GM19035 (cell line): ENCODE data around the gene KLF7.

Experiments used
- ATAC-seq: cut with Tn5 transposase; IDR thresholded peaks from one replicate; pipeline ENCODE4 v1.9.1; 2021; ENCODE audit not compliant: unreplicated experiment

KLF7 gene

GRCh38 chr2:207129821-207130220 lies 35.9 kb downstream of the KLF7 start:
- no peak for ATAC-seq

DNA sequence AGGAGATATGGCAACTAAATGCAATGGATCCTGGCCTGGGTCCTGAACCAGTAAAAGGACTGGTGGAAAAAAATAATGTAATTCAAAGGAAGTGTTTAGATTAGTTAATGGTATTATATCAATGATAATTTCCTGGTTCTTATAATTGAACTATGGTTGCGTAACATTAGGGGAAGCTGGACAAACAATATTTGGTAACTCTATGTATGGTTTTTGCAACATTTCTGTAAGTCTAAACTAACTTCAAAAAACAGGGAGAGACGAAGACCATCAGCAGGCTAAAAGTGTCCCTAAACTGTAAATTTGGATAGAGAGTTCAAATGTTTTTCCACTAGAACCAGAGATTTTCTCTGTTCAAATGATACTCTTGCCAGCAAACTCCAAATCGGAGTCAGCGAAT lies 36.9 kb downstream of the KLF7 start:
- no peak for ATAC-seq

- no peak for ATAC-seq
Measured at GRCh38 chr2:207126724-207127308, 38.9 kb downstream of the KLF7 start.

GRCh38 chr2:207123776-207124391 lies 41.9 kb downstream of the KLF7 start:
- ATAC-seq = no peak

DNA sequence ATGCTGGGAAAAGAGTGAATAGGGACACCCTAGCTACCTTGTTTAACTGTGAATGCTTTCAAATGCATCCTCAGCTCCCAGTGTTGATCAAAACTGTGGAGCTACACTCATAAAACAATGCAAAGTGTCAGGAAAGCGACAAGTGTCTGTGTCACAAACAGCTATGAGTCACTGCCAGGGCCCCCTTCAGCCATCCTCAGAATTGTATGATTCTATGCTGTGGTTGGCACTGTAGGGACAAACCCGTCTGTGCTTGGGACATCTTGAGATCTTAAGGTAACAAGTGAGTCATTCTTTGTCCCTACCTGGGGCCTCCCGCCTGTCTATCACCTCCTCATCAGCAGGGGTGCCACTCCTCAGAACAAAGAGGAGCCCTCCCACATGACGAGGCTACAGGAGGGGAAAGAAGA lies 42.4 kb downstream of the KLF7 start:
- no peak for ATAC-seq

DNA sequence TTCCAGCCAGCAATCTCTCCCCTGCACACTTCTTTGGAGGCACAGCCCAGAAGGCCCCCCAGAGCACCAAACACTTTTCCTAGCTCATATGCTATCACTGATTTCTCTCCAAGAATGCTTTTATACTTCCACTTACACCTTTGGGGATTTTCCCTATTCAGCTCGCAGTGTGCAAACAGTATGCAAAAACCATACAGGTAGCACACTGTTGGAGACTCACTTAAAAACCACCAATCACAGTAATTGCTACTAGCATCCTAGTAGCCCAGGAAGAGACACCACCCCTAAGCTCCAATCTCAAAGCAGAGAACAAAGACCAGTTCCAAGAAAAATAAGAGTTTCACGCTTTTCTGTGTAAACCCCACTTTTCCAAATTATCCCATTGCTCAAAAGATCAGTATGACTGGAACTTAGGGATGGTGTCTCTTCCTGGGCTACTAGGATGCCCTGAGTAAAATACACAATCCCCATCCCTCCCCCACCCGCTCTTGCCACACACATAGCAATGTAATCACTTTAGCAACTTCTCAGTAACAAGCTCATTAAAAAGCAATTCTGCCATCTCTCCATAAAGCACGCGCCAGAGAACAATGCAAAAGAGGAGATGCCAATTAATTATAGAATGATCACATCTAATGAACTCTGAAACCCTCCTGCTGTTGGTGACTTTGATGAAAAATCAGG lies 43.0 kb downstream of the KLF7 start:
- no peak for ATAC-seq

DNA sequence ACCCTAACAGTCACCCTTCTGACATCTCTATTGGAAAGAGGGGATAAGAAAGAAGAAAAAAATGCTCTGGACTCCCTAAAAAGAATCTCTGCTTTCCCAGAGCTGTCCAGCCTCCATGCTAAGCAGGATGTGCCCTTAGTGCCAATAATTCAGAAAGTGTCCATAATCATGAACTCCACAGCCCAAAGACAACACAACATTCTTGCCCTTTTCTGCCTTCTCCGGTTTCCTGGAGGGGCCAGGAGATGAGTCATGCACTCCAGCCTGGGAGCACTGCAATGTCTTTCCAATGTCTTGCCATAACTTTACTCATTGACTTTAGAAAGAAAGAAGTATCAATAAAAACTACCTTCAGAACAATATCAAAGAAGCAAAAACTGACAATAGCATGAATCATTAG lies 44.0 kb downstream of the KLF7 start:
- no peak for ATAC-seq

DNA sequence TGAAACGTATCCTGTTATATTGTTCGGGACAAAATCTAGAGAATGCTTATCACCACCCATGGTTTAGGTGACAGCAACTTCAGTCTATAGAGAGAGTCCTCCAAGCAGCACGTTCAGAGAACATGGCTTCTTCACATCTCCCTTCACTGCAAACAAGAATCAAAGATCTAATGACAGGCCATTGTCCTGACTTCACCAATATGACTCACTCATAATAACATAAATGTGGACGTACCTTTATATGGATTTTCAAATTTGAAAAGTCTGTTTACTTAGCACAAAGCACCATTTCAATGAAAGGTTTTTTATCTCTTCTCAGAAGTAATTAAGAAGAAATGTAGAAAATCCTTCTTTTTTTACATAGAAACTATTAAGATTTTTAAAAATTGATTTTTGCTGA lies 46.7 kb downstream of the KLF7 start:
- no peak for ATAC-seq

- no peak for ATAC-seq
Measured at GRCh38 chr2:207117668-207118067, 48.1 kb downstream of the KLF7 start.

DNA sequence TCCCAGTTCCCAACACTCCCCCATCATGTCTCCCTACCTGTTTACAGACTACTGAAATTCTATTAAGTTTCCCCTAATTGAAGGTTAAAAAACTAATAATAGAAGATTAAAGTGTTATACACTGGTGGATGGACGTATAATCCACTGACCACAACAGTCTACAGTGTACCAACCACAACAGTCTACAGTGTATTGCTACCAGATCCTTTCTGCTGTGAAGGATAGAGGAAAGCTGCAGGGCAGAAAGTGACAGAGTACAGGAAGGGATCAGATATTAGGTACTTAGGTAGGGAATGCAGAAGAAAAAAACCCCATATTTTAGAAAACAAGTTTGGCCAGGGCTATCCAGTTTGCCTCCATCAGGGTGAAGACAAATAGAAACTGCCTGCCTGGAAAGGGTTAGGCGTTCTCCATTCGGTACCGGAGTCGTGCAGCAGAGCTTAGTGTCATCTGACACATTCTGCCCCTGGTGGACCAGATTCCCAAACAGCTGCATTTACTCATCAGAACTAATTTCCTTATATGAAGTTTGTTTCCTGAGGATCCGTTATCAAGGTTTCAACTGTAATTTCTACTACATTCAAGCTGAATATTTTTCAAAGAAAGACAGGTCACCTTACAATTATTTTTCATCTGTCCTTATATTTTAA lies 49.9 kb downstream of the KLF7 start:
- ATAC-seq = no peak

GRCh38 chr2:207113414-207113813 lies 52.3 kb downstream of the KLF7 start:
- ATAC-seq = no peak

GRCh38 chr2:207112785-207113184 lies 53.0 kb downstream of the KLF7 start:
- no peak for ATAC-seq

- no peak for ATAC-seq
Measured at GRCh38 chr2:207112383-207112782, 53.4 kb downstream of the KLF7 start.

DNA sequence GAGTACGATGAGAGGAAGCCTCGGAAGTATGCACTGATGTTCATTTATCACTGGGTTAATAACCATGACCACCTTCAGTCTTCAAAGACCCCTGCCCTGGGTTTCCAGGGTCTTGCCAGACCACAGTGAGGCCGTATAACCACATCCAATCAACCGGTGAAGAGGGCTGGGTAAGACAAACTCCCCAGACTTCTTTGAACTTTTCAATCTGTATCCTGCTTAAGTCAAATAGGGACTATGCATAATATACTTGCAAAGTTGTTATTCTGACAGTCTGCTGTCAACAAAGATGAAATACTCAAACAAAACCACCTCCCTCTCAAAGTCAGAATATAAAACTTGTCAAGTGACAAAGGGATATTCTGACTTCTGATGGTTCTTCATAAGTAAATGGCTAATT lies 54.0 kb downstream of the KLF7 start:
- ATAC-seq = no peak

GRCh38 chr2:207110715-207111114 lies 55.0 kb downstream of the KLF7 start:
- ATAC-seq = no peak

GRCh38 chr2:207110310-207110709 lies 55.4 kb downstream of the KLF7 start:
- ATAC-seq = no peak

DNA sequence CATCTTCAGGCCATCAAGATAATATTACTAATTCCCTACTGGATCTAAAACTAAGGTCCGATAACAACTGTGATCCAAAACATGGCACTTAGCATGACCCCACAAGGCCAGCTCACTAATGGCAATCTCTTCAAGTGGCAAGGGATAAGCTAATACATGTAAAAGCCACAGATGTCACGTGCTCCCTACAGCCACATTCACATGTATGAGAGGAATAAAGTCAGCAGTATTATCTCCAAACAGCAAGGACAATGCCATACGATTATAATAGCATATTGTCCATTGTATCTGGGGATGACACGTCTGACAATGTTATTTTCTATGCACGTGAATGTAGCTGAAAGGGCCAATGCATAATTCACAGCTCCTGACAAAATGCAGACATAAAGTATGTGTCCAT lies 56.0 kb downstream of the KLF7 start:
- ATAC-seq = no peak

DNA sequence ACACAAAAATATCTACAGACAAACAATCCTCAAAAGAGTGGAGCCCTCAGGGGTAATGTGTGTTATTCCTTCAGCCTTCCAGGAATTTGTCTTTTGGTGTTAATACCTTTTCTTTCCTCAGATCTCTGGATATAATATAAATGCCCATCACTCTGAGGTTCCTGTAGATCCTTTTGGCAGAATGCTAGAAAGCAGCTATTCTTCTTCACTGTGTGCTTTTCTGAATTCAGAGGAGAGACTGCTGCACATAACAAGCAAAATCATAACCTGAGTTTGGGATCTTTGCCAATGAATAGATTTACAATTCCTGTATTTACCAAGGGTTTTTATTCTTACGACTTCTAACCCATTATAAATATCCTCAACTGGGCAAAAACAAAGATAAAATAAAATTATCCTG lies 57.3 kb downstream of the KLF7 start:
- no peak for ATAC-seq

- ATAC-seq = no peak
Measured at GRCh38 chr2:207107551-207107950, 58.2 kb downstream of the KLF7 start.

GRCh38 chr2:207107131-207107530 lies 58.6 kb downstream of the KLF7 start:
- no peak for ATAC-seq

GRCh38 chr2:207103132-207103531 lies 62.6 kb downstream of the KLF7 start:
- ATAC-seq = no peak

- no peak for ATAC-seq
Measured at GRCh38 chr2:207101984-207102383, 63.8 kb downstream of the KLF7 start.
